OCI-LY7 (cell line): ENCODE data around the gene RIIAD1. TPM values are rescaled to one million over a fixed set of nuclear protein-coding genes. Genes with fewer than 3 reads are reported as not detected.

Experiments used
- BruUV-seq: library from RNA; stranded (reverse); fragments of 400-500 nt; replicated peaks from 2 replicates; lab custom pipeline; 2021; lab: Mats Ljungman, UMichigan
- CTCF ChIA-PET: fragments of 300-600 bp; sonication (Branson Sonifier 250); formaldehyde crosslinking; loops from one replicate; lab custom pipeline; 2022; ENCODE audit warnings: antibody characterized with exemption; ENCODE audit not compliant: unreplicated experiment; lab: Charles Lee
- POLR2A ChIA-PET: fragments of 300-600 bp; sonication (Branson Sonifier 250); formaldehyde crosslinking; loops from one replicate; lab custom pipeline; 2022; ENCODE audit warnings: antibody characterized with exemption; lab: Charles Lee
- DNase-seq: peaks from one replicate; pipeline ENCODE4 v3.0.0-alpha.2; 2015; ENCODE audit warnings: low spot score
- H2AFZ ChIP-seq: fragments of 200-600 bp; sonication (generic), shearing (Covaris generic); 2 replicates; pipeline ENCODE4 v1.6.1; 2014; ENCODE audit warnings: mild to moderate bottlenecking, antibody characterized with exemption, low read length, moderate library complexity
- H3K27ac ChIP-seq: fragments of 200-600 bp; sonication (generic); 2 replicates; pipeline ENCODE4 v1.5.1; 2014; ENCODE audit warnings: mixed run types, low read depth, mild to moderate bottlenecking, moderate library complexity, low read length, inconsistent platforms; ENCODE audit not compliant: poor library complexity, severe bottlenecking
- H3K36me3 ChIP-seq: fragments of 200-600 bp; sonication (generic); 2 replicates; pipeline ENCODE4 v1.6.1; 2014; ENCODE audit warnings: mild to moderate bottlenecking, antibody characterized with exemption, low read length, moderate library complexity, mixed read lengths; ENCODE audit not compliant: insufficient read depth
- H3K4me1 ChIP-seq: fragments of 200-600 bp; sonication (generic); 2 replicates; pipeline ENCODE4 v1.5.1; 2014; ENCODE audit warnings: mild to moderate bottlenecking, low read length; ENCODE audit not compliant: insufficient read depth, poor library complexity, severe bottlenecking
- H3K4me2 ChIP-seq: fragments of 200-600 bp; sonication (generic); 2 replicates; pipeline ENCODE4 v1.6.1; 2014; ENCODE audit warnings: mild to moderate bottlenecking, low read length
- H3K4me3 ChIP-seq: fragments of 200-600 bp; sonication (generic); 2 replicates; pipeline ENCODE4 v1.5.1; 2014; ENCODE audit warnings: mild to moderate bottlenecking, low read depth, low read length; ENCODE audit not compliant: poor library complexity, severe bottlenecking
- H3K79me2 ChIP-seq: fragments of 200-600 bp; sonication (generic); 2 replicates; pipeline ENCODE4 v1.6.1; 2016; ENCODE audit warnings: low read depth, mild to moderate bottlenecking, low read length, moderate library complexity, mixed read lengths; ENCODE audit not compliant: insufficient read depth
- H3K9me2 ChIP-seq: fragments of 200-600 bp; sonication (generic); 2 replicates; pipeline ENCODE4 v1.6.1; 2016; ENCODE audit warnings: mild to moderate bottlenecking, low read length, mixed read lengths; ENCODE audit not compliant: insufficient read depth
- H3K9me3 ChIP-seq: fragments of 200-600 bp; sonication (generic); 2 replicates; pipeline ENCODE4 v1.6.1; 2014; ENCODE audit warnings: mild to moderate bottlenecking, mixed run types, low read length, mixed read lengths
- H4K20me1 ChIP-seq: fragments of 200-600 bp; sonication (generic); 2 replicates; pipeline ENCODE4 v1.6.1; 2014; ENCODE audit warnings: mild to moderate bottlenecking, antibody characterized with exemption, low read length, moderate library complexity, mixed read lengths; ENCODE audit not compliant: insufficient read depth
- CTCF ChIP-seq: fragments of 200-600 bp; sonication (generic); conservative IDR thresholded peaks from 2 replicates; pipeline ENCODE4 v1.5.1; 2014; ENCODE audit warnings: mild to moderate bottlenecking, antibody characterized with exemption, low read length, moderate library complexity, mixed read lengths
- EZH2phosphoT487 ChIP-seq: fragments of 200-600 bp; sonication (generic); IDR thresholded peaks from 2 replicates; pipeline ENCODE4 v1.6.1; 2018; ENCODE audit warnings: low read depth, borderline replicate concordance, mild to moderate bottlenecking, mixed run types, antibody characterized with exemption, low read length, moderate library complexity, mixed read lengths
- intact Hi-C: fragments of 100-400 bp; cut with micrococcal nuclease; formaldehyde crosslinking; loops from one replicate; pipeline ENCODE4 v1.10.0; 2022; ENCODE audit not compliant: unreplicated experiment
- total RNA-seq, 2 experiments: library from RNA; depleted of rRNA in 1 of 2; stranded (reverse); fragments of >200 nt in 1 of 2; shearing (Covaris generic) in 1 of 2; gene quantifications; 2 replicates each; pipeline ENCODE4 v1.2.3, GENCODE V29; 2014 to 2022

Gene RIIAD1
- total RNA-seq, 2 experiments from 2014 or later, result not detected

DNA sequence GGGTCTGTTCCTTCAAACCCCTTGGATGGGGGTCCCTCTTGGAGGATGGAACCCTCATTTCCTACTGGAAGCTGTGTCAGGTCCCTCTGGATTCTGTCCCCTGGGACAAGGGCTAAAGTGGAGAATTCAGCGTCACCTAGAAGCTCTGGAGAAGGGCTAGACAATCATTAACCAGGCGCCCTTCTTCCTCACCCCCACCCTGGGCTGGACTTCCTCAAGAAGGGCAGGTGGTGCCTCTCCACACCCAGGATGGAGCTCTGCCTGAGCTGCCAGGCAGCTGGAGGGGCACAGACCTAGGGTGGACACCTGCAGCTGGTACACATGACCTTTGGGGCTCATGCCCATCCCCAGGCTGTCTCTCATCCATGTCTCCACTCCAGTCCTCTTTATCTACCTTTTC lies 8.3 kb upstream of the RIIAD1 start:
- no peak for DNase-seq

GRCh38 chr1:151713874-151714273 lies 7.4 kb upstream of the RIIAD1 start:
- Histone ChIP-seq H3K9me2 (no peaks in the 10 kb centered on the region), H3K9me3 (no peaks in the 10 kb centered on the region), H3K79me2 (no peaks in the 10 kb centered on the region), H3K27ac (no peak overlapping the region), H4K20me1 (no peaks in the 10 kb centered on the region), H2AFZ (no peak overlapping the region), H3K4me3 (no peak overlapping the region), H3K4me1 (no peaks in the 10 kb centered on the region), H3K36me3 (no peaks in the 10 kb centered on the region), H3K4me2 (no peak overlapping the region)
- DNase-seq, result no peak
- no TSS peak for BruUV-seq
- TF ChIP-seq CTCF (no peak), EZH2phosphoT487 (no peak)
- intact Hi-C loops, result no loop called here
- ChIA-PET POLR2A (no interaction called here), CTCF (no interaction called here)

More for the DNA sequence above, 8.3 kb upstream of the RIIAD1 start:
- H3K9me3 ChIP-seq, result no peaks in the 10 kb centered on the region
- no peak for TF ChIP-seq EZH2phosphoT487
- no peak for TF ChIP-seq CTCF
- H4K20me1 ChIP-seq, result no peaks in the 10 kb centered on the region
- CTCF ChIA-PET, result no interaction called here
- no TSS peak for BruUV-seq
- no peak overlapping the region for H2AFZ ChIP-seq
- H3K4me2 ChIP-seq, result no peak overlapping the region
- H3K9me2 ChIP-seq, result no peaks in the 10 kb centered on the region
- H3K4me1 ChIP-seq, result no peaks in the 10 kb centered on the region
- intact Hi-C loops, result no loop called here
- no peak overlapping the region for H3K27ac ChIP-seq
- H3K79me2 ChIP-seq, result no peaks in the 10 kb centered on the region
- no peak overlapping the region for H3K4me3 ChIP-seq
- POLR2A ChIA-PET, result interaction anchor here (0.6 kb wide), 1 partner anchor 806 kb away, joined by 8 read pairs; no protein-coding TSS in a partner anchor
- H3K36me3 ChIP-seq, result no peaks in the 10 kb centered on the region

- H3K9me2 ChIP-seq, result no peaks in the 10 kb centered on the region
- ChIA-PET POLR2A (no interaction called here), CTCF (no interaction called here)
- H3K9me3 ChIP-seq, result no peaks in the 10 kb centered on the region
- DNase-seq, result no peak
- no peak overlapping the region for H3K27ac ChIP-seq
- no peaks in the 10 kb centered on the region for H3K4me1 ChIP-seq
- no peak overlapping the region for H3K4me3 ChIP-seq
- H3K36me3 ChIP-seq, result no peaks in the 10 kb centered on the region
- no peak overlapping the region for H3K4me2 ChIP-seq
- TF ChIP-seq CTCF (no peak), EZH2phosphoT487 (no peak)
- H3K79me2 ChIP-seq, result no peaks in the 10 kb centered on the region
- intact Hi-C loops, result loop anchor here (5.0 kb wide), 1 partner anchor 122 kb away; the partner anchor contains the start of gene C2CD4D
- no peaks in the 10 kb centered on the region for H4K20me1 ChIP-seq
- BruUV-seq, result no TSS peak
- no peak overlapping the region for H2AFZ ChIP-seq
These were observed 6.2 kb upstream of the RIIAD1 start for GRCh38 chr1:151714820-151715725.
